Vagina (tissue), 2 donors: ENCODE data around the gene PARN. TPM values are rescaled to one million over a fixed set of nuclear protein-coding genes. Genes with fewer than 3 reads are reported as not detected.
A peak's percentile ranks its signal among the peaks of the same experiment; 100 is the strongest.

Experiments used
- DNase-seq, 2 donors: peaks; one replicate each; pipeline ENCODE4 v3.0.0-alpha.2; 2017; ENCODE audit errors: extremely low spot score in 2 of 2
- H3K27ac ChIP-seq: fragments of 200-600 bp; sonication (generic); one replicate; pipeline ENCODE4 v1.5.1; 2019
- H3K27me3 ChIP-seq: fragments of 200-600 bp; sonication (generic); one replicate; pipeline ENCODE4 v1.5.1; 2019
- H3K36me3 ChIP-seq, 2 donors: fragments of 200-600 bp; sonication (generic); one replicate each; pipeline ENCODE4 v1.5.1; 2017 to 2019
- H3K4me1 ChIP-seq: fragments of 200-600 bp; sonication (generic); one replicate; pipeline ENCODE4 v1.5.1; 2019
- H3K4me3 ChIP-seq, 2 donors: fragments of 200-600 bp; sonication (generic); 1 replicate in 1 of 2; 2 replicates in 1 of 2; pipeline ENCODE4 v1.5.1; 2016 to 2019
- H3K9me3 ChIP-seq: fragments of 200-600 bp; sonication (generic); one replicate; pipeline ENCODE4 v1.5.1; 2019
- CTCF ChIP-seq, 3 experiments: fragments of 450-650 bp in 2 of 3; fragments of 200-600 bp in 1 of 3; sonication (generic) in 1 of 3; IDR thresholded peaks; one replicate each; pipeline ENCODE4 v1.5.1; 2017 to 2019; ENCODE audit warnings: antibody characterized with exemption in 3 of 3, mild to moderate bottlenecking in 2 of 3, moderate library complexity in 2 of 3
- POLR2A ChIP-seq, 2 donors: fragments of 450-650 bp; IDR thresholded peaks; one replicate each; pipeline ENCODE4 v1.6.1; 2017; ENCODE audit warnings: antibody characterized with exemption in 2 of 2, mild to moderate bottlenecking in 2 of 2, moderate library complexity in 2 of 2
- POLR2AphosphoS5 ChIP-seq, 2 donors: sonication (generic); formaldehyde crosslinking; IDR thresholded peaks; one replicate each; pipeline ENCODE4 v1.9.0; 2017; ENCODE audit warnings: antibody characterized with exemption in 2 of 2, mild to moderate bottlenecking in 2 of 2, low read depth in 1 of 2; ENCODE audit not compliant: insufficient read depth in 1 of 2
- intact Hi-C: fragments of 100-400 bp; cut with DNase I; formaldehyde crosslinking; loops from one replicate; pipeline ENCODE4 v1.15.1; 2023
- total RNA-seq: library from RNA; depleted of rRNA; stranded (reverse); fragments of >200 nt; gene quantifications from one replicate; pipeline ENCODE4 v1.2.3, GENCODE V29; 2016

PARN gene
- total RNA-seq, 1 donor from 2014 or later, result 39.3 TPM

GRCh38 chr16:14527411-14528044, 102.5 kb downstream of the PARN start:
- H3K27ac ChIP-seq, result peak overlapping the region; percentile 66
- no peaks in the 10 kb centered on the region for H3K27me3 ChIP-seq
- H3K9me3 ChIP-seq, result no peaks in the 10 kb centered on the region
- H3K36me3 ChIP-seq, result no peaks in the 10 kb centered on the region
- DNase-seq, result no peak
- intact Hi-C loops, result loop anchor here (5.0 kb wide), 1 partner anchor 230 kb away; no protein-coding TSS in a partner anchor
- peaks cover 38% of the 10 kb centered on the region for H3K4me1 ChIP-seq
- no peak for TF ChIP-seq POLR2AphosphoS5 (IDR thresholded peaks at IDR 0.05; ENCODE audit: insufficient read depth in 1 of 2, low read depth in 1 of 2)
- no peak for TF ChIP-seq POLR2A (IDR thresholded peaks at IDR 0.05)
- no peak for TF ChIP-seq CTCF (IDR thresholded peaks at IDR 0.05)
- H3K4me3 ChIP-seq, result no peak overlapping the region

- Histone ChIP-seq H3K4me3 (no peak overlapping the region), H3K36me3 (no peaks in the 10 kb centered on the region), H3K27me3 (no peaks in the 10 kb centered on the region), H3K4me1 (peaks cover 38% of the 10 kb centered on the region), H3K27ac (no peak overlapping the region), H3K9me3 (no peaks in the 10 kb centered on the region)
- intact Hi-C loops, result loop anchor here (5.0 kb wide), 1 partner anchor 228 kb away; no protein-coding TSS in a partner anchor
- TF ChIP-seq POLR2A (IDR thresholded peaks at IDR 0.05) (no peak), CTCF (IDR thresholded peaks at IDR 0.05) (no peak), POLR2AphosphoS5 (IDR thresholded peaks at IDR 0.05; ENCODE audit: insufficient read depth in 1 of 2, low read depth in 1 of 2) (no peak)
- no peak for DNase-seq
These were observed 104.5 kb downstream of the PARN start for GRCh38 chr16:14525596-14525995.

GRCh38 chr16:14524979-14525378, 105.1 kb downstream of the PARN start:
- Histone ChIP-seq H3K36me3 (no peaks in the 10 kb centered on the region), H3K9me3 (no peaks in the 10 kb centered on the region), H3K27ac (no peak overlapping the region), H3K4me3 (no peak overlapping the region), H3K27me3 (no peaks in the 10 kb centered on the region), H3K4me1 (peaks cover 38% of the 10 kb centered on the region)
- TF ChIP-seq CTCF (IDR thresholded peaks at IDR 0.05), result no peak
- no peak for TF ChIP-seq POLR2A (IDR thresholded peaks at IDR 0.05)
- no peak for TF ChIP-seq POLR2AphosphoS5 (IDR thresholded peaks at IDR 0.05; ENCODE audit: insufficient read depth in 1 of 2, low read depth in 1 of 2)
- no peak for DNase-seq
- intact Hi-C loops, result loop anchor here (5.0 kb wide), 1 partner anchor 228 kb away; no protein-coding TSS in a partner anchor

GRCh38 chr16:14523632-14524031, 106.4 kb downstream of the PARN start:
- Histone ChIP-seq H3K4me1 (peaks cover 27% of the 10 kb centered on the region), H3K27ac (no peak overlapping the region), H3K27me3 (no peaks in the 10 kb centered on the region), H3K4me3 (no peak overlapping the region), H3K9me3 (no peaks in the 10 kb centered on the region), H3K36me3 (no peaks in the 10 kb centered on the region)
- intact Hi-C loops, result no loop called here
- no peak for DNase-seq
- no peak for TF ChIP-seq POLR2AphosphoS5 (IDR thresholded peaks at IDR 0.05; ENCODE audit: insufficient read depth in 1 of 2, low read depth in 1 of 2)

GRCh38 chr16:14522671-14523070, 107.4 kb downstream of the PARN start:
- no peaks in the 10 kb centered on the region for H3K36me3 ChIP-seq
- no peak for TF ChIP-seq POLR2AphosphoS5 (IDR thresholded peaks at IDR 0.05; ENCODE audit: insufficient read depth in 1 of 2, low read depth in 1 of 2)
- TF ChIP-seq POLR2A (IDR thresholded peaks at IDR 0.05), result no peak
- TF ChIP-seq CTCF (IDR thresholded peaks at IDR 0.05), result no peak
- intact Hi-C loops, result no loop called here

More at GRCh38 chr16:14522671-14523070, 107.4 kb downstream of the PARN start:
- H3K27me3 ChIP-seq, result no peaks in the 10 kb centered on the region
- no peak overlapping the region for H3K27ac ChIP-seq
- H3K4me1 ChIP-seq, result peaks cover 18% of the 10 kb centered on the region
- H3K9me3 ChIP-seq, result no peaks in the 10 kb centered on the region
- no peak for DNase-seq
- H3K4me3 ChIP-seq, result no peak overlapping the region
